AG10803 (cell line): Measurements from ENCODE around the gene COX7A2.
A peak's percentile ranks its signal among the peaks of the same experiment; 100 is the strongest.

Source experiments
- DNase-seq: peaks from one replicate; pipeline ENCODE4 v3.0.0; 2010; ENCODE audit warnings: low read depth
- H3K4me3 ChIP-seq: 2 replicates; pipeline ENCODE4 v1.5.1; 2011; ENCODE audit warnings: mild to moderate bottlenecking, low read length, control low read depth
- CTCF ChIP-seq: conservative IDR thresholded peaks from 2 replicates; pipeline ENCODE4 v1.5.1; 2011; ENCODE audit warnings: mild to moderate bottlenecking, low read length, control low read depth, inconsistent platforms

The COX7A2 gene

GRCh38 chr6:75287424-75287823 is 43.8 kb upstream of the COX7A2 start:
- no peak overlapping the region for H3K4me3 ChIP-seq
- no peak for DNase-seq
- TF ChIP-seq CTCF: no peak

- H3K4me3 ChIP-seq: no peak overlapping the region
- no peak for DNase-seq
- TF ChIP-seq CTCF: no peak
Observed at GRCh38 chr6:75286955-75287354, 43.4 kb upstream of the COX7A2 start.

GRCh38 chr6:75285283-75285639 is 41.7 kb upstream of the COX7A2 start:
- peak overlapping the region; percentile 89 for H3K4me3 ChIP-seq
- TF ChIP-seq CTCF: no peak
- no peak for DNase-seq

- peak; percentile 99 for DNase-seq
- peak within 1 kb of the TSS; percentile 89 for H3K4me3 ChIP-seq
- 0 out of 2 replicates have a peak, but pooled peaks have one; percentile 10 for TF ChIP-seq CTCF
Observed at GRCh38 chr6:75284632-75285282, 41.2 kb upstream of the COX7A2 start, which contains the start of gene TMEM30A. Gene TMEM30A (minus strand): TSS chr6:75284792. CDS start chr6:75284638, 154 bp downstream.

GRCh38 chr6:75283907-75284631 is 40.5 kb upstream of the COX7A2 start:
- H3K4me3 ChIP-seq: peak overlapping the region; percentile 89
- peak; percentile 4 for DNase-seq
- no peak for TF ChIP-seq CTCF

- peak overlapping the region; percentile 89 for H3K4me3 ChIP-seq
- TF ChIP-seq CTCF: no peak
- DNase-seq: no peak
Observed at GRCh38 chr6:75282706-75283105, 39.1 kb upstream of the COX7A2 start.

GRCh38 chr6:75281653-75282052 is 38.1 kb upstream of the COX7A2 start:
- peak overlapping the region; percentile 37 for H3K4me3 ChIP-seq
- no peak for TF ChIP-seq CTCF
- DNase-seq: no peak
